Endodermal cell (in vitro differentiated cells): Measurements from ENCODE around the gene PZP. TPM values are rescaled to one million over a fixed set of nuclear protein-coding genes. Genes with fewer than 3 reads are reported as not detected.

Experiments used
- DNase-seq: peaks from one replicate; pipeline ENCODE4 v3.0.0-alpha.2; 2017
- H3K27ac ChIP-seq: 2 replicates; pipeline ENCODE4 v1.5.1; 2013; ENCODE audit warnings: mild to moderate bottlenecking, low read depth, low read length, moderate library complexity
- H3K27me3 ChIP-seq: 2 replicates; pipeline ENCODE4 v1.6.1; 2013; ENCODE audit warnings: mild to moderate bottlenecking, low read length, moderate library complexity; ENCODE audit not compliant: insufficient read depth, control insufficient read depth, poor library complexity, severe bottlenecking
- H3K36me3 ChIP-seq: 2 replicates; pipeline ENCODE4 v1.7.0; 2013; ENCODE audit warnings: mild to moderate bottlenecking, low read length, moderate library complexity; ENCODE audit not compliant: control insufficient read depth, insufficient read depth
- H3K4me1 ChIP-seq: one replicate; pipeline ENCODE4 v1.7.0; 2013; ENCODE audit warnings: low read length; ENCODE audit not compliant: control insufficient read depth, insufficient read depth
- H3K4me3 ChIP-seq: 2 replicates; pipeline ENCODE4 v1.5.1; 2013; ENCODE audit warnings: mild to moderate bottlenecking, low read length, moderate library complexity
- H3K9ac ChIP-seq: 2 replicates; pipeline ENCODE4 v1.6.1; 2013; ENCODE audit warnings: mild to moderate bottlenecking, low read length, moderate library complexity; ENCODE audit not compliant: poor library complexity, severe bottlenecking; ENCODE audit errors: extremely low read depth
- H3K9me3 ChIP-seq: 2 replicates; pipeline ENCODE4 v1.6.1; 2013; ENCODE audit warnings: mild to moderate bottlenecking, low read length, moderate library complexity; ENCODE audit not compliant: control insufficient read depth
- H3K27ac Mint-ChIP-seq: 2 replicates; pipeline ENCODE4 v1.8.0; 2020; ENCODE audit warnings: mixed read lengths
- H3K27me3 Mint-ChIP-seq: 2 replicates; pipeline ENCODE4 v1.8.0; 2021; ENCODE audit warnings: mild to moderate bottlenecking, mixed read lengths; ENCODE audit not compliant: insufficient read depth
- H3K36me3 Mint-ChIP-seq: 2 replicates; pipeline ENCODE4 v1.8.0; 2020; ENCODE audit warnings: low read depth, mixed read lengths
- H3K4me1 Mint-ChIP-seq: 2 replicates; pipeline ENCODE4 v1.8.0; 2020; ENCODE audit warnings: mixed read lengths
- H3K4me3 Mint-ChIP-seq: 2 replicates; pipeline ENCODE4 v1.8.0; 2020; ENCODE audit warnings: mild to moderate bottlenecking, moderate library complexity, mixed read lengths
- H3K9me3 Mint-ChIP-seq: 2 replicates; pipeline ENCODE4 v1.8.0; 2020; ENCODE audit warnings: mild to moderate bottlenecking, mixed read lengths
- CTCF ChIP-seq: fragments of 200-600 bp; sonication (generic); conservative IDR thresholded peaks from 2 replicates; pipeline ENCODE4 v1.5.0; 2021; ENCODE audit warnings: antibody characterized with exemption, mild to moderate bottlenecking
- WGBS, 2 experiments: methylation state at CpG; one replicate each; pipeline versions ENCODE4 v1.1.5 to v1.1.7; 2013; ENCODE audit warnings: missing lambda C conversion rate in 2 of 2, mixed read lengths in 1 of 2; ENCODE audit not compliant: insufficient coverage in 1 of 2, insufficient read length in 1 of 2; 5-methylcytosine and 5-hydroxymethylcytosine counted together
- total RNA-seq, 2 donors: library from RNA; stranded (reverse); fragmentation: NEBNext Ultra II Directional in 1 of 2; extraction: Animal tissue kit (Norgen Biotek cat#: 25700) in 1 of 2; gene quantifications; 2 replicates in 1 of 2; 3 replicates in 1 of 2; pipeline ENCODE4 v1.2.1, GENCODE V29; 2021

The PZP gene
- total RNA-seq, 2 donors from 2014 or later, result 1.3 TPM; not detected in 1

GRCh38 chr12:9132008-9132535, 76.1 kb downstream of the PZP start:
- Histone ChIP-seq H3K4me3 (no peak overlapping the region), H3K9me3 (no peaks in the 10 kb centered on the region), H3K27me3 (no peaks in the 10 kb centered on the region), H3K36me3 (no peaks in the 10 kb centered on the region), H3K27ac (no peak overlapping the region), H3K9ac (no peak overlapping the region), H3K4me1 (no peaks in the 10 kb centered on the region)
- Mint-ChIP-seq H3K4me1 (no peaks in the 10 kb centered on the region), H3K27ac (no peak overlapping the region), H3K4me3 (no peak overlapping the region), H3K9me3 (peaks cover 8% of the 10 kb centered on the region), H3K27me3 (no peaks in the 10 kb centered on the region), H3K36me3 (no peaks in the 10 kb centered on the region)
- no peak for TF ChIP-seq CTCF
- 79 to 83% methylated on average over 1 of the region's 1 CpG for WGBS, 2 experiments
- no peak for DNase-seq

- H3K9me3 ChIP-seq, result no peaks in the 10 kb centered on the region
- 45% methylated on average over 2 of the region's 2 CpGs; no CpG with 5 or more reads in 1 of the 2 experiments for WGBS, 2 experiments
- H3K4me3 ChIP-seq, result no peak overlapping the region
- peaks cover 8% of the 10 kb centered on the region for H3K9me3 Mint-ChIP-seq
- no peak overlapping the region for H3K9ac ChIP-seq
- no peak overlapping the region for H3K27ac ChIP-seq
- no peaks in the 10 kb centered on the region for H3K27me3 Mint-ChIP-seq
- no peak for TF ChIP-seq CTCF
- no peaks in the 10 kb centered on the region for H3K27me3 ChIP-seq
- H3K27ac Mint-ChIP-seq, result no peak overlapping the region
- H3K4me3 Mint-ChIP-seq, result no peak overlapping the region
- no peaks in the 10 kb centered on the region for H3K4me1 ChIP-seq
- H3K36me3 ChIP-seq, result no peaks in the 10 kb centered on the region
- no peak for DNase-seq
- H3K4me1 Mint-ChIP-seq, result no peaks in the 10 kb centered on the region
- no peaks in the 10 kb centered on the region for H3K36me3 Mint-ChIP-seq
Measured at GRCh38 chr12:9130244-9130643, 78.0 kb downstream of the PZP start.

- H3K36me3 ChIP-seq, result no peaks in the 10 kb centered on the region
- H3K4me3 Mint-ChIP-seq, result no peak overlapping the region
- H3K4me3 ChIP-seq, result no peak overlapping the region
- H3K36me3 Mint-ChIP-seq, result no peaks in the 10 kb centered on the region
- no peak overlapping the region for H3K27ac ChIP-seq
- peaks cover 4% of the 10 kb centered on the region for H3K27me3 Mint-ChIP-seq
- H3K9ac ChIP-seq, result no peak overlapping the region
- no peaks in the 10 kb centered on the region for H3K9me3 ChIP-seq
- H3K4me1 ChIP-seq, result no peaks in the 10 kb centered on the region
- no peaks in the 10 kb centered on the region for H3K27me3 ChIP-seq
- no peak for DNase-seq
- no peak for TF ChIP-seq CTCF
- H3K27ac Mint-ChIP-seq, result no peak overlapping the region
- 95 to 96% methylated on average over 30 to 36 of the region's 36 CpGs for WGBS, 2 experiments
- no peaks in the 10 kb centered on the region for H3K4me1 Mint-ChIP-seq
- H3K9me3 Mint-ChIP-seq, result peaks cover 8% of the 10 kb centered on the region
Measured at GRCh38 chr12:9127936-9128663, 80.1 kb downstream of the PZP start.
